Activated CD8-positive, alpha-beta memory T cell treated with anti-CD3 and anti-CD28 coated beads, Interleukin-2, amount 50 U/mL, for 1 hour (primary cell): Measurements from ENCODE around the gene PDE11A.
"Not testable (repeated sequence)": the region's sequence is repeated elsewhere in the genome, so short reads cannot be mapped to it uniquely, and the experiment has no call there.

Source experiments
- DNase-seq: peaks from one replicate; pipeline ENCODE4 v3.0.0-alpha.2; 2020; ENCODE audit errors: extremely low read depth

The PDE11A gene

DNA sequence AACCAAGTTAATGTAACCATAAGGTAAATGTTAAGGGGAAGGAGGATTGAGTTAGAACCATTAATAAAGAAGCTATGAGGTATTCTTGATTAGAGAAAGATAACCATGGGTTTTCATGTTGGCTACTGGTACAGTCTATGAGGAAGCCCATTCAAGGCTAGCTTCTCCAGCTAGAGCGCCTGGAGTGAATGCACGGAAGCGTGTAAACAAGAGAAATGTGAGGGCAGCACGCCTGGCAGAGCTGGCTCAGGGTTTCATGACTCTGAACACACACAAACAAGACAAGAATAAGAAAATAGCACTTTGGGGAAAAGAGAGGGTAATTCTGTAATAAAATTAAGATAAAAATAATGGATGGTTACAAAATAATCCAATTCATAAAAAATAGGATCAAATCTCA lies 255.3 kb downstream of the PDE11A start:
- DNase-seq: no peak

DNA sequence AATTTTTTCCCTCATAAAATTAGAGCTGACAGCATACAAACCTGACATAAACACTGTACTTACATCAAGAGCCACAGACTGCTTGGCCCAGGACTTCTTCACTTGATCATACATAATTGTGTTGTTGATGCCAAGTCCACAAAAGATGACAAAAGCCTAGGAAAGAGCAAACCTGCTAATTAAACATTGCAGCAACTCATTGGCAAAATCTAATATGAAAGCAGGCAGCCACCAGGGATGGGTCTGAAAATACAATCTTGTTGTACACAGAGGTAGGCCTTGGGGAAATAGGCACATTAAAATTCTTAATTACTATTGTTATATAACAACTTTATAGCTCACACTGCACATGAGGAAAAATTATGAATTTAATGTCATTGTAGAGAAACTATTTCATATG lies 255.8 kb downstream of the PDE11A start:
- no peak for DNase-seq

DNA sequence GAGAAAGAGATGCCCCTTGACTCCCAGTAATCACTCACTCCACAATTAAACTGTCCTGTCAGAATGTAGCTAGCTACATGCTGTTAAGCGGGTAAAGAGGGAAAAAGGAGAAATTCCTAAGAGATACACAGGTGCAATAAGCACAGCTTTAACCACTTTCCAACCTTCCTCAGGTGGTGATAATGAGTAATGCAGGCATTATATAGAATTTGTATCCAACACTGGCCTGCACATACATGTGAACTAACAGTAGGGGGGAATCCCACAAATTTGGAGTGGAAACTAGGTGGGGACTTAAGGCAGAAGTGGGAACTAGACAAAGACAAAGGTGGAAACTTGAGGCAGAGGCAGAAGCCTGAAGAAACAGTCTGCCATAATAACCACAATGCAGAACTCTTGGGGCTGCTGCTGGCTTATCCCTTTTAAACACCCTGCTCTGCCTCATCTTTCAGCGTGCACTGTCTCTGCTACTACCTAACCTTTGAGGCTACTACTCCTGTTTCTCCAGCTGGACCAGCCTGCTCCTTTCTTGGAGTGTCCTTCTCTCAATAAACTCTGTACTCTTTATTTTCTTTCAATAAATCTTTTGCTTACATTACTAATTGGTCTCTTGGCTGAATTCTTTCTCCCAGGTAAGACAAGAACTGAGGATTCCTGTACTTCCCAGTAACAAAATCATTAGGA lies 259.7 kb downstream of the PDE11A start:
- no peak for DNase-seq

DNA sequence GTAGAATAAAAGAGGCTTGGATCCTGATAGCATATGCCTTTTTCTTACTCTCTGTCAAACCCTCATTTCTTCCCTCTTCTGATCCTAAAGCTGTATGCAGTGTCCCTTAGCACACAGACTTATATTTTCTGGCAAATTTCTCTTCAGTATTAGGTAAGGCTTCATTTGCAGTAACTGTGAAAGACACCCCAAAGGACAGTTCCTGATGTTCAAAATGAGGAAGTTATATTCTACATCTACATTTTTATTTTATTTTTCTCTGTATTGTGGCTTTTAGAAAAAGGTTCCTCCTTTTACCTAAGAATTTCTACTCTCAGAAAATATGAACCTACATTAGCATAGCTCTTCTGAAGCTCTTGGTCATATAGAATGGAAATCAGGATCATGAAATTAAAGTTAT lies 261.7 kb downstream of the PDE11A start:
- DNase-seq: no peak

DNA sequence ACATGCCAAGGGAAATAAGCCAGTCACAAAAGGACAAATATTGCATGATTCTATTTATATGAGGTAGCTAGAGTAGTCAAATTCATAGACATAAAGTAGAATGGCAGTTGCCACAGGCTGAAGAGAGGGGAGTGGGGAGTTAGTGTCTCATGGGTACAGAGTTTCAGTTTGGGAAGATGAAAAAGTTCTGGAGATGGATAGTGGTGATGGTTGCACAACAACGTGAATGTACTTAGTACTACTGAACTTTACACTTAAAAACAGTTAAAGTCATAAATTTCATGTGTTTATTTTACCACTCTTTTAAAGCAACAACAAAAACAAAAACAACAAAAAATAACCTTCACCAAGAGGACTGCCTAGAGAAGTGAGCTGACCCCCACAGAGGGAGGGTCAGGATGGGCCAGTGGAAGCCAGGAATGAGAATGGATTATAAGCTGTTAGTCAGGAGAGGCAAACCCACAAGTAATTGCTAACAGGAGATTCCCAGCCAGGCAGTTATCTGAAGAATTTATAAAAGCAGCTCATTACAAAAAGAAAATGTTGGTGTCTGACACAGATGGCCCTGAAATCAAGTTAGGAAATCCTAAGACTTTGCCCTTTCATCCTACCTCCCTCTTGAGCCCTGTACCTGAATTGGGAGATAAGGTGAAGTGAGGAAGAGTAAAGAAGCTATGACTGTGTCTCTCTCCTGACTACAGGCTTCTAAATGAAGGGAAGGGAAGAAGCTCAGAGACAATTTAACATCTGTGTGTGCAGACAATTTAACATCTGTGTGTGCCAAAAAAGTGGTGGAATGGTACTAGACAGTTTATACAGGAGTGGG lies 263.4 kb downstream of the PDE11A start:
- DNase-seq: no peak

DNA sequence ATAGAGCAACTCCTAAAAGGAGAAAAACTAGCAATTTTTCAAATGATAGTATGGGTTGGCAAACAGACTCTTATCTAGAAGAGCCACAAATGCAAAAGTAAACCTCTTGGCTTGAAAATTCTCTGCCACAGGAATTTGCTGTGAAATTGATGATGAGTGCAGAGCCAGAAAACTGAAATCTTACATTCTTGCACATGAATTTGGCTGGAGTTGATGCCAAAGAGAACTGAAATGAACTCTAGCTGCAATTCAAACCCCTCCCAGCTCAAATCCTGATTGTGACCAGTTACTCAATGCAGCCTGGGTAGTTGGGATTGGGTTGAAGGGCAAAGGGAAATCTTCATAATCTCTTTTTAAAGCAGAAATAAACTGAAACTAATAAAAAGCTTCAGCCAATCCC lies 266.6 kb downstream of the PDE11A start:
- DNase-seq: no peak

DNA sequence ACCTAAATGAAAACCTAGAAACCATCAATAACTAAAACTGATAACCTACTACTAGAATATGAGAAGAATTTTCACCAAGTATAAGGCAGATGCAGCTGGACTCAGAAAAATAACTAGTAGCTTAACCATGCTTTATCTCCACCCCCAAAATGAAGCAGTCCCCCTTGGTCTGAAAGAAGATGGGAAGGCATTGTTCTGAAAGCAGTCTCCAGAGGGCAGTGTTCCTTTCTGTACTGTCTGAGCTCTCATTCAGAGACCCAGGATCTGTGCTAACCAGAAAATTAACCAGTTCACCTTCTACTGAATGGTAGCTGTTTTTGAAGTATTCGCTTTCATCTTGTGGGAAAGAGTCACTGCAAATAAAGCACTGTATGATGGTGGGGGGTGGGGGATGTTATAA lies 273.0 kb downstream of the PDE11A start:
- DNase-seq: no peak

DNA sequence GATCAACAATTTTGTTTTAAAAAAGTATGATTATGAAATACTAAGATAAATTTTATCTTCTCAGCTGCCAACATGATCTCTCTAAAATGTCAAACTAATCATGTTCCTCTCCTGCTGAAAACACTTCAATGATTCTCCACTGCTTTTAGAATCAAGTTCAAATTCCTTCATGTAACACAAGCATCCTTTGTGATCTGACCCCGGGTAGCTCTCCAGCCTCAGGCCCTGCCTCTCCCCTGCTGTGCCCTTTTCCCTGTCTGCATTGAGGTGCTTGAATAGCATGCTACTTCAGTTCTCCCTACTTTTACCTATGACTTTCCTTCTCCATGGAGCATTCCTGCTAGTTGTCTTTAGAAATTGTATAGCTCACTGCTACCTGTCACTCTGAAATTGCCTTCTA lies 274.8 kb downstream of the PDE11A start:
- DNase-seq: no peak

DNA sequence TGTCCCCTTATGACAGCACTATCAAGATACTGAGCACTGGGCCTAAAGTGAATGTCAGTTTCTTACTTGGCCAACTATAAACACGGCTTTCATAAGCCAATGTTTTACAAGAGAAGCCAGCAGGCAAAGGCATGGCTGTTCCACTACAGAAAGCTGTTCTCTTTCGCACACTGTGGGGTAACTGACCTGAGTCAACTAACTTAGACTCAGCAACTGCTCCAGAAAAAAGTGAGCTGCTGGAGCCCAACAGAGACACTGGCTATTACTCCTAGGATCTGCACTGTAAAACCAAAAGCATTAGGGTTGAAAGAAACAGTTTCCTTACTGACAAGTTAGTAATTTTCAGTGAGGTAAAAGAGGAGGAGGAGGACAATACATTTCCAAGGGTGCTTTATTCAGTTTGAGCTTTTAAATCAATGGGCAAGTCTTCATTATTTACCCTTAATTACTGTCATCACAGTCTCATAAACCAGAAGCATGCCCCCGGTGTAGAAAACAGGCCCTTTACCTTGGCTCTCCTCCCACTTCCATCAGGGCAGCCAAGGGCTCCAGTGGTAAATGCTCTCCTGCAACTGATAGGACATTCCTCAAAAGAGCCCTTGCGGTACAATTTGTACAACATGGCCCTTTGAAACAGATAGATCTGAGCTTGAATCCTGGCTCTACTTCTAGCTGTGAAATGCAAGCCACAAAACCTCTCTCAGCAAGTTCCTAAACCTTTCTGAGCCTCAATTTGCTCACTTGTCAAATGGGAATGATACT lies 275.7 kb downstream of the PDE11A start:
- DNase-seq: no peak

DNA sequence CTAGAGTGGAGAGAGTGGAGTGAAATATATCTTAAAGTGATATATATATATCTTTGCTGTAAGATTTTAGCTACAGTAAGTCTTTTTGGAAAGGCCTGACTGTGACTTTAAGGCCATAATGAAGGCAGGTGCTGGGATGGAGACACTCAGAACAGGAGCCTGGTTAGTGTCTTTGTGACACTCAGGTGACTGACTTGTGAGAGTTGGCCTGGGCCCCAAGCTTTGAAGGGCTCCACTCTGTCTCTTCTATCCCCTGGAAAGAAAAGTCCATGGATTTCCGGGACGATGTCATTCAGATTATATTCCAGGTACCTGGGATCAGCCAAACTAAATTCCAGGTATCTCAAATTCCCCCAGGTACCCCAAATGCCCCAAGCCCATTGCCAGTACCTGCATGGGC lies 276.6 kb downstream of the PDE11A start:
- DNase-seq: no peak

DNA sequence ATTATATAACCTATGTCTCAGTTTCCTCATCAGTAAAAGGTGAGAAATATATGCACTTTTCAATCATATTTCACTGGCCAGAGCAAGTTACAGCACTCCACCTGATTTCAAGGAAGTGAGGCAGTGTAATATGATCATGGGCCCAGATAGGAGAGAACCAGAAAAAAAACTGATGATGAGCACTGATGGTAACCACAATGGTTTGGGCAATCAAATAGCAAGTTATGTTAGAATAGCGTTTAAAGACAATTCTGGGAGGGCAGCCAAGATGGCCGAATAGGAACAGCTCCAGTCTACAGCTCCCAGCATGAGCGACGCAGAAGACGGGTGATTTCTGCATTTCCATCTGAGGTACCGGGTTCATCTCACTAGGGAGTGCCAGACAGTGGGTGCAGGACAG lies 287.4 kb downstream of the PDE11A start:
- not testable (repeated sequence) for DNase-seq

DNA sequence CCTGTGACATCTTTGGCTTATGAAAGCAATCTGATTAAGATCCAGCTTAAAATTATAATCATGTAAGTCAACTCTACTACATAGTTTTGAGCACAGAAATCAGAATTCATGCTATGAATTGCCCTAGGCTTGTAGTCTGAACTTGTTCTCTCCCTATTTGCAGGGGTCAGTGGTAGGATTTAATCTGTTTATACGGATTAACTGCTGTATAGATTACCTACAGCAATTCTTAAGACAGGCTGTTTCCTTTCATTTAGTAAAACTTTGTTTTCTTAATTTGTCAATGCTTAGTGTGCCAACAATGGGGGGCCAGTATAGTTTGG lies 287.9 kb downstream of the PDE11A start:
- no peak for DNase-seq

DNA sequence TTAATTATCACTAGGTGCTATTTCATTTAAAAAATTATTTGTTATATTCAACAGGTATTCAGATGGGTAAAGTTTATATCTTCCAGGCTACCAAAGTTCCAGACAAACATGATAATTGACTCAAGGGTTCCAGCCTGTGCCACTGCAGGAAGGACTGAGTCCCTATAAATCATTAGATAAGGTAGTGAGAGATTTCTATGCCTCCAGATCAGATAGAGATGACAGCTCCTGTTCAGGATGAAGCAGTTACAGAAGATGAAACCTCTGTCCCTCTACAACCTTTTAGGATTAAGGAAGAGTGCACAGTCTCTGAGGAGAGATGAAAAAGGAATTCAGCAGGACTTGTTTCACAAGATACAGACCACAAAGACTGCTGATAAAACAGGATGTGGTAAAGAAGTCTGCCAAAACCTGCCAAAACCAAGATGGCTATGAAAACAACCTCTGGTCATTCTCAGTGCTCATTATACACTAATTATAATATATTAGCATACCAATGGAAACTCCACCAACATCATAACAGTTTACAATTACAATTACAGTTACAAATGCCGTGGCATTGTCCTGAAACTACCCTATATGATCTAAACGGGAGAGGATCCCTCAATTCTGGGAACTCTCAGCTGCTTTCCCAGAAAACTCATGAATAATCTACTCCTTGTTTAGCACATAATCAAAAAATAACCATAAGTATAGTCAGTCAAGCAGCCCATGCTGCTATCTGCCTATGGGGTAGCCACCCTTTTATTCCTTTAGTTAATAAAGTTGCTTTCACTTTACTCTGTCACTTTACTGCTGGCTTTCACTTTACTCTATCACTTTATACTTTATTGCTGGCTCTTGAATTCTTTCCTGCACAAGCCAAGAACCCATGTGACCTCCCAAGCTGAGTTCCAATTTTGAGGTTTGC lies 288.5 kb downstream of the PDE11A start:
- DNase-seq: no peak

DNA sequence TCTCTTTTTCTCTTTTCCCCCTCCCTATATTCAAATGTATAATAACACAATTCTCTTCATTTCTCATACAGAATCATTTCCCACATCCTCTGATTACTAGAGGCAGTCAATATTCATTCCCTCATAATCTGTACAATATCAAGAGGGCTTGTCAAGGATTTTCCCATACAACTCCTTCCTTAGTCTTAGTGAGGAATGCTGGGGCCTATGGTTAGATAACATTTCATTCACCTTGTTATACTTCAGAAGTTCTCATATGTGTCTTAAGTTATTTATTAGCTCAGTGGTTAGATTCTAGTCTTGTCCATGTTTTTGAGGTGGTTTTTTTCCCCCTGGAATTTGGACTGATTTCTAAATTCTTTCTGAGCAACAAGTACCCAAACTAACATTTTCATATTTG lies 289.5 kb downstream of the PDE11A start:
- no peak for DNase-seq

DNA sequence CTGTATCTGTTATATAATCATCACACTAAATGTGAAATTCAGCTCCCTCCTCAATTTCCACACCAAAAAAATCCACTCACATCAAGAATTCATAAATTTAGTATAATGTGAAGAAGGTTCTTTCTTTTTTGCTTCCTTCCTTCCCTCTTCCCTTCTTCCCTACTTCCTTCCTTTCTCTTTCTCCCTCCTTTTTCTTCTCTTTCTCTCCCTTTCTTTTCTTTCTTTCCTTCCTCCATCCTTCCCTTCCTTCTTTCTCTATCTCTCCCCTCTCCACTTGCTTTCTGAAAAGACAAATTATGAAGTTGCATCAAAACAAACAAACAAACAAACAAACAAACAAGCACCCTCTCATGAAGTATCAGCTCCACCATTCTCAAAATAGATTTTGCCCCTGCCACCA lies 290.0 kb downstream of the PDE11A start:
- no peak for DNase-seq

DNA sequence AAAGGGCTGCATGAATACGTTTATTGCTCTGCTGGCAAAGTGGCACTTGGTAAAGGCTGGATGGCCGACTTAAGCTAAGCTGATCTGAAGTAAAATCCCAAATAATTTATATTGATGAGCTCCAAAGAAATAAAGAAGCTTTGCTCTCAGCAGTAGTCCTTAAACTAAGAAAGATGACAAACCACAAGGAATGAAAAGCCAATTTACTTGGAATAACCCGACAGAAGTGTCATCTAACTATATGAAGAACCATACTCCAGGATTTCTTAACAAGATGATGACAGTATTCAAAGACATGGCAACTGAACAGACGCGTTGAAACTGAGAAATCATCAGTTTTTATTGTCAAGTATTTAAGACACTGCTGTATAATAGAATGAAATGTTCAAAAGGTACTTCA lies 294.1 kb downstream of the PDE11A start:
- DNase-seq: no peak

DNA sequence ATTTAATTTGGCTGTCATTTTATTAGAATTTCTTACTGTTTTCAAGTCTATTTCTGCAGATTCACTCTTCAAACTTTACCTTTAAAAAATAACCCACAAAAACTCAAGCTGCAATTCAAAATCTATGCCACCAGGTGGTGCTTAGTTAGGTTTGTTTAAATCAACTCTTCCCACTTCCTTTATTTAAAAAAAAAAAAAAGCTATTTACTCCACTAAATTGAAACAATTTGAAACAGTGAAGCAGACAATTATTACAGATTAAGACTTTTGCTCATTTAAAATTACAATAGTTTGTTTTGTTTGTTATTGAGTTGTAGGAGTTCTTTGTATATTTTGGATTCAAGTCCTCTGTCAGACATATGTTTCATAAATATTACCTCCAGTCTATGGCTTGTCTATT lies 300.0 kb downstream of the PDE11A start:
- DNase-seq: no peak

DNA sequence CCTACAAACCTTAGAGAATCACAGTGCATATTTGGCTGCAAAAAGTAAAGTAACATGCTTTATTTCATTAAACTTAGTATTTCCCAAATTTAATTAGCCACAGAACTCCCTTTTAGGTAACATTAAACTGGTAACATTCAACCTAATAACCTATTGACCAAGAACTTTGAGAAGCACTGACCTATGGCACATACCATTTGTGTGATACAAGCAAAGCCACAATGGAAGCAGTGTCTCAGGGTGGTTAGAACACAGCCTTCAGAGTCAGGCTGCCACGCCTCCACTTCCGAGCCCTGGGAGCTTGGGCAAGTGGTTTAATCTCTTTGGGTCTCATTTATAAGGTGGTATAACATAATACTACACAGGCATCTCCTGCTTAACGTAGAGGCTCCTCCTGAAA lies 301.4 kb downstream of the PDE11A start:
- no peak for DNase-seq

DNA sequence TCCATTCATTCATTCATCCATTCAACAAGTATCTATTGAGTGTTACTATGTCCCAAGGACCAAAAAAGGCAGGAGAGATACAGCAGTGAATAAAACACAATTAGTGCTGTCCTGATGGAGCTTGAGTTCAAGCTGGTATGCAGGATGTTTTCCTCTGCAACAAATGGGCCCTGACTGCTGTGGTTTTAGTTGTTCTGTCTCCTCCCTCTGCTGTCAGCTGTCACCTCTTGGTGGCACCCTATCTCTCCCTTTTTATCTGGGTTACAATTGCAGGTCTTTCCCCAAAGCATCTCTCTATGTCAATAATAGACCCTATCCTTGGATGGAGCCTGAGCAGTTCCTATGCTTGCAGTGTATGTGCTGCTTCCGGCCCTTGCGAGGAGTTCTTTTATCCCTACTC lies 304.8 kb downstream of the PDE11A start:
- DNase-seq: no peak

DNA sequence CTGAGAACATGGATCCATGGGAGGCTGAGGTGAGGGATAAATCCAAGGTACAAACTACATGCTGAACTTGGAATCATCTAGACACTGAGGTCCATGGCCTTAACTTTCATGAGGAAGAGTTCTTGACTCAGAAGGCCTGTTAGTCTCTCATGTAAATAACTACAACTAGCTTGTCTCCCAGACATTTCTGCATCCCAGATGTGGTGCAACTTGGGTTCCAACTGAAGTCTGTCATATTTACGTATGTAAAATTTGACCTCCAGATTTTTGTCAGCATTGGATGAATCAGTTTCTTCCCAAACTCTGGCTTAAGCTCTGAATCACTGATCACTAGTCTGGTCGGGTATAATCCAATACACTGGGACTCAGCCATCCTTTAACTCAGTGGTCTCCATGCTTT lies 306.9 kb downstream of the PDE11A start:
- DNase-seq: no peak

DNA sequence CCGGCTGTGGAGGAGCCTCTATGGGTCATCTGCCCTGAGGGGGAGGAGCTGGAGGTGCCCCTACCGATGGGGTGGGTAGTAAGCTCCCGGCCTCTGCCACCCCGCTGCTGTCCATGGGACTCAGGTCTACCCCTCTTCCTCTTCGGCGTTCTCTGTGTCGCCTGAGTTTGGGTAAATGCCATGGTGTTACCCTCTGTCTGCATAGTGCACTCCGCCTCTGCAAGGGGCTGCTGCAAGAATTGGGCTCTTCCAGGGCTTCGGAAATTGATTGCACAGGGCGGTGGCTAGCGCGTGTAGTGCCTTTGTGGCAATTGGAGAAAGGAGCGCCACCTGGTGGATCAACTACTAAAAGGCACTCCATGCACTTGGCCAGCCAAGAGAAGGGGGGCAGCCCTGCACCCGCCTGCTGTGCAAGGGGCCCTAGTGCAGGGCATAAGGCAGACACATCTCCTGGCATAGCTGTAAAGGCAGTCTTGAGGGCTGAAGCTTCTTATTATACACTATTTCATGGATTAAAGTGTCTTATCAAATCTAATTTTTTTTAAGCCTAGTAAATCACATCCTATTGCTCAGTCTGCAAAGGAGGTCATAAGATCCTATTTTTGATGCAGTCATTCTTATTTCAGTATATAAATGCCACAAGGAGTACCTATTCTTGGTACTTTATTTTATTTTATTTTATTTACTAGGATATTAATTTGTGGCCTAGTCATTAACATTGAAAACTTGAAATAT lies 308.9 kb downstream of the PDE11A start:
- peak; percentile 44 for DNase-seq
